HG03039 (cell line): ENCODE measurements around the gene KIR2DL4.
"Not testable (repeated sequence)": the region's sequence is repeated elsewhere in the genome, so short reads cannot be mapped to it uniquely, and the experiment has no call there.

Experiments used
- ATAC-seq: cut with Tn5 transposase; IDR thresholded peaks from one replicate; pipeline ENCODE4 v1.9.1; 2021; ENCODE audit warnings: mild to moderate bottlenecking, moderate library complexity; ENCODE audit not compliant: unreplicated experiment

The KIR2DL4 gene

DNA sequence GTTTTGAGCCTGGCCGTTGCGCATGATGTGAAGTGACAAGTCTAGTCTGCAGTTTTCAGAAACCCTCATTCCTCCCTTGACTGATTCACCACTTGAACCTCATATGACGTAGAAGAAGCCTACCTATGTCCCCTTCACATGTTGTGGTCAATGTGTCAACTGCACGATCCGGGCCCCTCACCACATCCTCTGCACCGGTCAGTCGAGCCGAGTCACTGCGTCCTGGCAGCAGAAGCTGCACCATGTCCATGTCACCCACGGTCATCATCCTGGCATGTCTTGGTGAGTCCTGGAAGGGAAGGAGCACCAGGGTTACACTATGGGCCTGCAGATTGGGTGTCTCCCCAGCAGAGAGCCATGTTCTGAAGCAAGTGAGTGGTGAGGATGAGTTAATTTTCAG is at the start of gene KIR2DL4:
KIR2DL4 (plus strand) TSS at position 201 of the 400 bp plus-strand sequence; CDS start at position 243, 42 bp downstream.
- ATAC-seq: no peak

DNA sequence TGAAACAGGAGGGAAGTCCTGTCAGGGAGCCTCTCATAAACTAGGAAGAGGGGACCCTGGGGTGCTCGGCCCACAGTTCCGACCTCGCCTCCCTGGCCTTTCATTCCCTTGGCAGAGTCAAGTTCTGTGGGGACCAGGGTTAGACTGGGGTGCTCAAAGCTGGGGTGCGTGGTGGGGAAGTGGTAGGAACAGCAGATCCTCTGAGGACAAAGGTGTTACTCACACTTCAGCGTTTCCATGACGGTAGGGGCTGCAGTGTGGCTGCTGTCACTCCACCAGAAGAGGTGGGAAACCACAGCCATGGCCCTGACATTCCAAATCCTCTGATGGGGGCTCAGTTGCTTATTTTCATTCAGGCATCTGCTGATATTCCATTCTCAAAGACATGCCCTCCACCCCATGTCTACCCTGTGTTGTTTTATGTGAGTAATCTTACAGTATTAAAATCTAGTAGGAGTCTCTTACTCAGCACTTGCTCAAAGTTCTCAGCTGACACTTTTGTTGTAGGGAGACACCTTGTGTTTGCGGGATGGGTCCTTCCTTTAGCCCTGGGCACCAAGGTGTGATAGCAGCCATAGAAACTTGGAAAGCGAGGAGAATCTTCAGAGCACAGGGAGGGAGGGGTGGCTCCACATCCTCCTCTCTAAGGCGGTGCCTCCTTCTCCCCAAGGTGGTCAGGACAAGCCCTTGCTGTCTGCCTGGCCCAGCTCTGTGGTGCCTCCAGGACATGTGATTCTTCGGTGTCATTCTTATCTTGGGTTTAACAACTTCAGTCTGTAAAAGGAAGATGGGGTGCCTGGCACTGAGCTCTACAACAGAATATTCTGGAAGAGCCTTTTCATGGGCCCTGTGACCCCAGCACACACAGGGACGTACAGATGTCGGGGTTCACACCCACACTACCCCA is 47.0 kb upstream of the KIR2DL4 start:
- not testable (repeated sequence) for ATAC-seq

DNA sequence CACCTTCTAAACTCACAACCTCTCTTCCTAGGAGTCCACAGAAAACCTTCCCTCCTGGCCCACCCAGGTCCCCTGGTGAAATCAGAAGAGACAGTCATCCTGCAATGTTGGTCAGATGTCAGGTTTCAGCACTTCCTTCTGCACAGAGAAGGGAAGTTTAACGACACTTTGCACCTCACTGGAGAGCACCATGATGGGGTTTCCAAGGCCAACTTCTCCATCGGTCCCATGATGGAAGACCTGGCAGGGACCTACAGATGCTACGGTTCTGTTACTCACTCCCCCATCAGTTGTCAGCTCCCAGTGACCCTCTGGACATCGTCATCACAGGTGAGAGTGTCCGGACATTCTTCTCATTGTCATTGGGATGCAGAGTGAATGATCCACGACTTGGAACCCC is 44.8 kb upstream of the KIR2DL4 start:
- not testable (repeated sequence) for ATAC-seq

DNA sequence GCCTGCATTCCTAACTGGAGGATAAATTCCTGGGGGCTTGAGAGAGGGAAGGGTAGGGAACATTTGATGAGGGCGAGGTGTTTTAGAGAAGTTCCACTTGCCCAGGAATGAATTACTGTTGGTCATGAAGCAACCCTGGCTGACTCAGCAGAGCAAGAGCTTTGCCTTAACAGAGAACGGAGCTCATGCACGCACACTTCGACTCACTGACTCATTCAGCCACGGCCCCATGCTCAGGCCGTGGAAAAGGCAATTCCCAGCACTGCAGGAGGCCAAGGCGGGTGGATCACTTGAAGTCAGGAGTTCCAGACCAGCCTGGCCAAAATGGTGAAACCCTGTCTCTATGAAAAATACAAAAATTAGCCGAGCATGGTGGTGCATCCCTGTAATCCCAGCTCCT is 39.2 kb upstream of the KIR2DL4 start:
- ATAC-seq: not testable (repeated sequence)

DNA sequence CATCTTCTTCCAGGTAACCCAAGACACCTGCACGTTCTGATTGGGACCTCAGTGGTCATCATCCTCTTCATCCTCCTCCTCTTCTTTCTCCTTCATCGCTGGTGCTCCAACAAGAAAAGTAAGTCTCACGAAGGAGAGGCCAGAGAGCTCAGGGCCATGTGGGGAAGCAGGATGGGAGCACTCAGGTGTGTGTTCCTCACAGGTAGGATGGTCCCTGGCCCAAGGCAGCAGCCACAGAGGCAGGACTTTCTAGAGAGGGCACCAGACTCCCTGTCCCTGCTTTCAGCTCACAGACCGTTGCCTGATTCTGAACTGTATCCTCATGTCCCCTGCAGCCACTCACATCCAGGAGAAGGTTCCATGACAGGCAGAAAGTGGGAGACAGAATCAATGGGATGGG is 36.9 kb upstream of the KIR2DL4 start:
- ATAC-seq: not testable (repeated sequence)

DNA sequence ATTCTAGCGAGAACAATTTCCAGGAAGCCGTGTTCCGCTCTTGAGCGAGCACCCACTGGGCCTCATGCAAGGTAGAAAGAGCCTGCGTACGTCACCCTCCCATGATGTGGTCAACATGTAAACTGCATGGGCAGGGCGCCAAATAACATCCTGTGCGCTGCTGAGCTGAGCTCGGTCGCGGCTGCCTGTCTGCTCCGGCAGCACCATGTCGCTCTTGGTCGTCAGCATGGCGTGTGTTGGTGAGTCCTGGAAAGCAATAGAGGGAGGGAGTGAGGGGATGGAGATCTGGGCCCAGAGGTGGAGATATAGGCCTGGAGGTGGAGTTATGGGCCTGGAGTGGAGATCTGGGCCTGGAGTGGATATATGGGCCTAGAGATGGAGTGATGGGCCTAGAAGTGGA is 33.8 kb upstream of the KIR2DL4 start, which contains the start of gene KIR2DL1:
KIR2DL1 (plus strand) TSS at position 148 of the 400 bp plus-strand sequence; CDS start at position 206, 58 bp downstream.
- not testable (repeated sequence) for ATAC-seq

DNA sequence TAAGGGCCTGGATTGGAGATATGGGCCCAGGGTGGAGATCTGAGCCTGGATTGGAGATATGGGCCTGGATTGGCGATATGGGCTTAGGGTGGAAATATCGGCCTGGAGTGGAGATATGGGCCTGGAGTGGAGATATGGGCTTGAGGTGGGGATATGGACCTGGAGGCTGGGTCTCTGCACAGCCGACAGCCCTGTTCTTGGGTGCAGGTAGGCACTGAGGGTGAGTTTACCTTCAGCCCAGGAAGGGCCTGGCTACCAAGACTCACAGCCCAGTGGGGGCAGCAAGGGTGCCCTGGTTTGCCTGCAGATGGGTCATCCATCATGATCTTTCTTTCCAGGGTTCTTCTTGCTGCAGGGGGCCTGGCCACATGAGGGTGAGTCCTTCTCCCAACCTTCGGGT is 32.9 kb upstream of the KIR2DL4 start:
- ATAC-seq: not testable (repeated sequence)

DNA sequence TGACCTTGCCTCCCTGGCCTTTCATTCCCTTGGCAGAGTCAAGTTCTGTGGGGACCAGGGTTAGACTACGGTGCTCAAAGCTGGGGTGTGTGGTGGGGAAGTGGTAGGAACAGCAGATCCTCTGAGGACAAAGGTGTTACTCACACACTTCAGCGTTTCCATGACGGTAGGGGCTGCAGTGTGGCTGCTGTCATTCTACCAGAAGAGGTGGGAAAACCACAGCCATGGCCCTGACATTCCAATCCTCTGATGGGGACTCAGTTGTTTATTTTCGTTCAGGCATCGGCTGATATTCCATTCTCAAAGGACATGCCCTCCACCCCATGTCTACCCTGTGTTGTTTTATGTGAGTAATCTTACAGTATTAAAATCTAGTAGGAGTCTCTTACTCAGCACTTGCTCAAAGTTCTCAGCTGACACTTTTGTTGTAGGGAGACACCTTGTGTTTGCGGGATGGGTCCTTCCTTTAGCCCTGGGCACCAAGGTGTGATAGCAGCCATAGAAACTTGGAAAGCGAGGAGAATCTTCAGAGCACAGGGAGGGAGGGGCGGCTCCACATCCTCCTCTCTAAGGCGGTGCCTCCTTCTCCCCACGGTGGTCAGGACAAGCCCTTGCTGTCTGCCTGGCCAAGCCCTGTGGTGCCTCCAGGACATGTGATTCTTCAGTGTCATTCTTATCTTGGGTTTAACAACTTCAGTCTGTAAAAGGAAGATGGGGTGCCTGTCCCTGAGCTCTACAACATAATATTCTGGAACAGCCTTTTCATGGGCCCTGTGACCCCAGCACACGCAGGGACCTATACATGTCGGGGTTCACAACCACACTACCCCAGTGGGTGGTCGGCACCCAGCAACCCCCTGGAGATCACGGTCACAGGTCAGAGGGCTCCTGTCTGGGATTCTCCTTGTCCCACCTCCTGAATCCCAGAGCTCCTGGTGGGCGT is 32.1 kb upstream of the KIR2DL4 start:
- ATAC-seq: not testable (repeated sequence)

DNA sequence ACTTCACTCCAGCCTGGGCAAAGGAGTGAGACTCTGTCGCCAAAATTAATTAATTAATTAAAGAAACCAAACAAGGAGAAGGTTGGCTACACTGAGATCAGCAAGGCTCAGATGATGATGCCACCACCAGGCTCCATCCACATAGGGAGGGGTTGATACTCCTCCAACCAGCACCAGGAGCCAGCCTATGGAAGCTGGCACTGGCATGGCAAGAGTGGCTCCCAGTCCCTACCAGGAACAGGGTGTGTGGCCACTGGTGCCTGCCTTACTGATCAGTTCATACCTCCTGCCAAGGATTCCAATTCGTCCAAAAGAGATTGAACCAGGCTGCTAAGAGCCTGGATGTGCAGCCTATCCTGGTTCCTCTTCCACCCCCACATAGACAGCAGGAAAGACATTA is 30.7 kb upstream of the KIR2DL4 start:
- not testable (repeated sequence) for ATAC-seq

DNA sequence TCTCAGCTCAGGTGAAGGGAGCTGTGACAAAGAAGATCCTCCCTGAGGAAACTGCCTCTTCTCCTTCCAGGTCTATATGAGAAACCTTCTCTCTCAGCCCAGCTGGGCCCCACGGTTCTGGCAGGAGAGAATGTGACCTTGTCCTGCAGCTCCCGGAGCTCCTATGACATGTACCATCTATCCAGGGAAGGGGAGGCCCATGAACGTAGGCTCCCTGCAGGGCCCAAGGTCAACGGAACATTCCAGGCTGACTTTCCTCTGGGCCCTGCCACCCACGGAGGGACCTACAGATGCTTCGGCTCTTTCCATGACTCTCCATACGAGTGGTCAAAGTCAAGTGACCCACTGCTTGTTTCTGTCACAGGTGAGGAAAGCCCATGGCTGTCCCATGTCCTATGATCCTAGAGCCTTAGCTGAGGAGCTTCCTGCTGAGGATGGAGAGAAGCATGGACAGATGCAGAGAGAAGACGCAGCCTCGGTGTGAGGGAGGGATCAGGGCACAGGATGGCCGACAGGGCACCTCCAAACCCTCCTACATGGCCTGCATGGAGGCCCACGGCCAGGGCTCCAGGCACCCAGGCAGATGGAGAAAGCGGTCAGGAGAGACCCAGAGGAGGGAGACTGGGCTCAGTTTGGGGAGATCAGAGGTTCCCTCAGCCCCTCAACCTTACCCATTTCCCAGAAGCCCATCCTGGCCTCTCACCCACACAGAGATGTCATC is 28.2 kb upstream of the KIR2DL4 start:
- ATAC-seq: not testable (repeated sequence)

DNA sequence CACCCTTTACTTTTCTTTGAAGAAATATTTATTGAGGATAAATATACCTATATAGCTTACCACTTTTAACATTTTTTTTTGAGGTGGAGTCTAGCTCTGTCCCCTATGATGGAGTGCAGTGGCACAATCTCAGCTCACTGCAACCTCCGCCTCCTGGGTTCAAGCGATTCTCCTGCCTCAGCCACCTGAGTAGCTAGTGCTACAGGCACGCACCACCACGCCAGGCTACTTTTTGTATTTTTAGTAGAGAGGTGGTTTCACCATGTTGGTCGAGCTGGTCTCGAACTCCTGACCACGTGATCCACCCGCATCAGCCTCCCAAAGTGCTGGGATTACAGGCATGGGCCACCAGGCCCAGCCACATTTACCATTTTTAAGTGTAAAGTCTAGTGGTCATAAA is 27.6 kb upstream of the KIR2DL4 start:
- ATAC-seq: not testable (repeated sequence)

DNA sequence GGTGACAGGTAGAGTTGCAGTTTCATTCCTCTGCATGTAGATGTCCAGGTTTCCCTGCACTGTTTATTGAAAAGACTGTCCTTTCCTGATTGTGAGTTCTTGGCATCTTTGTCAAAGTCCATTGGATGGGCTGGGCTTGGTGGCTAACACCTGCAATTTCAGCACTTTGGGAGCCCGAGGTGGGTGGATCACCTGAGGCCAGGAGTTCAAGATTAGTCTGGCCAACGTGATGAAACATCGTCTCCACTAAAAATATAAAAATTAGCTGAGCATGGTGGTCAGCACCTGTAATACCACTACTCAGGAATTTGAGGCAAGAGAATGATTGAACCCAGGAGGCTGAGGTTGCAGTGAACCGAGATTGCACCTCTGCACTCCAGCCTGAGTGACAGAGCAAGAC is 25.6 kb upstream of the KIR2DL4 start:
- not testable (repeated sequence) for ATAC-seq

DNA sequence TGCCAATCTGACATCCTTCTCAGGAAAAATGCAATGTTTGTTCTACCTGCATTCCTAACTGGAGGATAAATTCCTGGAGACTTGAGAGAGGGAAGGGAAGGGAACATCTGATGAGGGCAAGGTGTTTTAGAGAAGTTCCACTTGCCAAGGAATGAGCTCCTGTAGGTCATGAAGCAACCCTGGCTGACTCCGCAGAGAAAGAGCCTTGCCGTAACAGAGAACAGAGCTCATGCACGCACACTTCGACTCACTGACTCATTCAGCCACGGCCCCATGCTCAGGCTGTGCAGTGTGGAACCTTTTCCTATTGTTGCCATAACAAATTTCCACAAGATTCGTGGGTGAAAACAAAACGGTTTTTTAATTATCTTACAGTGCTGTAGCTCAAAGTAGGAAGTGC is 24.5 kb upstream of the KIR2DL4 start:
- not testable (repeated sequence) for ATAC-seq

DNA sequence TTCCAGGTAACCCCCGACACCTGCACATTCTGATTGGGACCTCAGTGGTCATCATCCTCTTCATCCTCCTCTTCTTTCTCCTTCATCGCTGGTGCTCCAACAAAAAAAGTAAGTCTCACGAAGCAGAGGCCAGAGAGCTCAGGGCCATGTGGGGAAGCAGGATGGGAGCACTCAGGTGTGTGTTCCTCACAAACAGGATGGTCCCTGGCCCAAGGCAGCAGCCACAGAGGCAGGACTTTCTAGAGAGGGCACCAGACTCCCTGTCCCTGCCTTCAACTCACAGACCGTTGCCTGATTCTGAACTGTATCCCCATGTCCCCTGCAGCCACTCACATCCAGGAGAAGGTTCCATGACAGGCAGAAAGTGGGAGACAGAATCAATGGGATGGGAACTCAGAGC is 20.5 kb upstream of the KIR2DL4 start:
- ATAC-seq: not testable (repeated sequence)

DNA sequence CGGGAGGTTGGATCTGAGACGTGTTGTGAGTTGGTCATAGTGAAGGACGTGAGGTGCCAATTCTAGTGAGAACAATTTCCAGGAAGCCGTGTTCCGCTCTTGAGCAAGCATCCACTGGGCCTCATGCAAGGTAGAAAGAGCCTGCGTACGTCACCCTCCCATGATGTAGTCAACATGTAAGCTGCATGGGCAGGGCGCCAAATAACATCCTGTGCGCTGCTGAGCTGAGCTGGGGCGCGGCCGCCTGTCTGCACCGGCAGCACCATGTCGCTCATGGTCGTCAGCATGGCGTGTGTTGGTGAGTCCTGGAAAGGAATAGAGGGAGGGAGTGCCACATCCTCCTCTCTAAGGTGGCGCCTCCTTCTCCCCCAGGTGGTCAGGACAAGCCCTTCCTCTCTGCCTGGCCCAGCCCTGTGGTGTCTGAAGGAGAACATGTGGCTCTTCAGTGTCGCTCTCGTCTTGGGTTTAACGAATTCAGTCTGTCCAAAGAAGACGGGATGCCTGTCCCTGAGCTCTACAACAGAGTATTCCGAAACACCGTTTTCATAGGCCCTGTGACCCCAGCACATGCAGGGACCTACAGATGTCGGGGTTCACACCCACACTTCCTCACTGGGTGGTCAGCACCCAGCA is 17.2 kb upstream of the KIR2DL4 start:
- ATAC-seq: not testable (repeated sequence)

DNA sequence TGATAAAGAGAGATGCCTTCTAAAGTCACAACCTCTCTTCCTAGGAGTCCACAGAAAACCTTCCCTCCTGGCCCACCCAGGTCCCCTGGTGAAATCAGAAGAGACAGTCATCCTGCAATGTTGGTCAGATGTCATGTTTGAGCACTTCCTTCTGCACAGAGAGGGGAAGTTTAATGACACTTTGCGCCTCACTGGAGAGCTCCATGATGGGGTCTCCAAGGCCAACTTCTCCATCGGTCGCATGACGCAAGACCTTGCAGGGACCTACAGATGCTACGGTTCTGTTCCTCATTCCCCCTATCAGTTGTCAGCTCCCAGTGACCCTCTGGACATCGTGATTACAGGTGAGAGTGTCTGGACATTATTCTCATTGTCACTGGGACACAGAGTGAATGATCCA is 15.3 kb upstream of the KIR2DL4 start:
- ATAC-seq: not testable (repeated sequence)

DNA sequence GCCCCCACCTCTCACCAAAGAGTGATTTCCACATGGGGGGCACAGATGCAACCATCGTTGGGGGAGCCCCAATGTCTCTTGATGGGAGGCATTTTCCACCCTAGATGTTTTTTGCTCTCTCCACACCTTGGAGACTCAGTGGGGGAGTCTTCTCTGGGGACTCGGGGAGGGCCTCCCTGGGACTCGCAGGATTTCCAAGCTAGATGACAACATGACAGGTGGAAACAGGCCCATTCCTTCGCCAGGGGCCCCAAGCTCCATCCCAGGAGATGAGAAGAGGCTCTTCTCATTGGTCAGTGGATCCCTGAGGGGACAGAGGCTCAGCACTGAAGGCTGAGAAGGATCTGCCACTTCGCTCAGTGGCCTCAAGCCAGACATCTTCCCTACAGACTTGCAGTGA is 12.7 kb upstream of the KIR2DL4 start:
- no peak for ATAC-seq

DNA sequence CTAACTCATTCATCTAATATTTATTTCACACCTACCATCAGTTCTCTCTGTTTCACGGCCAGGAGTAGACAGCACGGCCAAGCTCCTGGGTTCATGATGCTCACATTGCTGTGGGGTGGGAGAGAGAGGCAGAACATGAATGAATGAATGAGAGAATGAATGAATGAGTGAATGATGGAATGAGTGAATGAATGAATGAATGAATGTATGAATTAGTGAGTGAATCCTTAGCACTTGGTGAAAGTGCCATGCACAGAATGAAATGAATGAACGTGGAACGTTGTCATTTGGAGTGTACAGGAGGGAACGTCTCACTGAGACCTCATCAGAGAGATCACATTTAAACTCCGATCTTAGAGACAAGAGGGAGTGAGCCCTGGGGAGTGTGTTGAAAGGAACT is 11.9 kb upstream of the KIR2DL4 start:
- ATAC-seq: no peak

DNA sequence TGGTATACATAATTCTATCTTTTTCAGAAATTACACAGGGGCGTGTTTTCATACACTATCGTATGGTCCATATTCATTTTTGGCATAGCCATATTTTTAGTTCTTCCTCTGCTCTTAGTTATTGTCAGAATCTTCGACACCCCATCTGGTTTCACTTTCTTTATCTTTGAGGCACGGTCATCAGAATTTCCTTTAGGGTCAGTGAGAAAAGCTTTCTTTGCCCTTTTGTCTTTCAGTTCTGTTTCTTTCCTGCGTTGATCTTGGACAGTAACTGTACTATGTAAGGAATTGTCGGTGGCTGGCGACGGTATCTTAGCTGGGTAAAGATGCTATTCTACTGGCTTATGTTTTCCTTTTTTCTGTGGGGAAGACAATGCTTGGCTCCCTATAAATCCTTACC is 10.6 kb upstream of the KIR2DL4 start:
- no peak for ATAC-seq

DNA sequence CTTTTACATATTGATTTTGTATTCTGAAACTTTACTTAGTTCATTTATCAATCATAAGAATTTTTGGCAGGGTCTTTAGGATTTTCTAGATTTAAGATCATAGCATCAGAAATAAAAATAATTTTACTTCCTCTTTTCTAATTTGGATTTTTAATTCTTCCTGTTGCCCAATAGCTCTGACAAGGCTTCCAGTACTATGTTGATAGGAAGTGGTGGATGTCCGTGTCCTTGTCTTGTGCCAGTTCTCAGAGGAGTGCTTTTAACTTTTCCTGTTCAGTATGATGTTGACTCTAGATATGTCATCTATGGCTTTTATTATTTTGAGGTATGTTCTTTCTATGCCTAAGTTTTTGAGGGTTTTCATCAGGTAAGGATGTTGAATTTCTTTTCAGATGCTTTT is 7.7 kb upstream of the KIR2DL4 start:
- no peak for ATAC-seq
